ENCODE measurements around the gene GART.
A peak's percentile ranks its signal among the peaks of the same experiment; 100 is the strongest.

DNA sequence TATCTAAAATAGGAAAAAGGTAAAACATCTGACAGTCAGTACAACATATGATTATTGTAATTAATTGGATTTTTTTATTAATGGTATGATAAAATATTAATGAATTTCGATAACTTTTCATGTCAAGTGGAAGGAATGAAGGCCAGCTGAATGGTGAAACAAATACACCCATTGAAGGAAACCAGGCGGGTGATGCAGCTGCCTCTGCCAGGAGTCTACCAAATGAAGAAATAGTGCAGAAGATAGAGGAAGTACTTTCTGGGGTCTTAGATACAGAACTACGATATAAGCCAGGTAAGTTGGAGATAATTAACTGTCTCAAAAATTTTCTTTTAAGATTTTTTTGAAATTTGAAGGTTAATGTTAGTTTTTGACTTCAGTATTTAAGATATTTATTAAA lies 4.2 kb upstream of the GART start:
- TF ChIP-seq, protein P1, sequence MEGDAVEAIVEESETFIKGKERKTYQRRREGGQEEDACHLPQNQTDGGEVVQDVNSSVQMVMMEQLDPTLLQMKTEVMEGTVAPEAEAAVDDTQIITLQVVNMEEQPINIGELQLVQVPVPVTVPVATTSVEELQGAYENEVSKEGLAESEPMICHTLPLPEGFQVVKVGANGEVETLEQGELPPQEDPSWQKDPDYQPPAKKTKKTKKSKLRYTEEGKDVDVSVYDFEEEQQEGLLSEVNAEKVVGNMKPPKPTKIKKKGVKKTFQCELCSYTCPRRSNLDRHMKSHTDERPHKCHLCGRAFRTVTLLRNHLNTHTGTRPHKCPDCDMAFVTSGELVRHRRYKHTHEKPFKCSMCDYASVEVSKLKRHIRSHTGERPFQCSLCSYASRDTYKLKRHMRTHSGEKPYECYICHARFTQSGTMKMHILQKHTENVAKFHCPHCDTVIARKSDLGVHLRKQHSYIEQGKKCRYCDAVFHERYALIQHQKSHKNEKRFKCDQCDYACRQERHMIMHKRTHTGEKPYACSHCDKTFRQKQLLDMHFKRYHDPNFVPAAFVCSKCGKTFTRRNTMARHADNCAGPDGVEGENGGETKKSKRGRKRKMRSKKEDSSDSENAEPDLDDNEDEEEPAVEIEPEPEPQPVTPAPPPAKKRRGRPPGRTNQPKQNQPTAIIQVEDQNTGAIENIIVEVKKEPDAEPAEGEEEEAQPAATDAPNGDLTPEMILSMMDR (IDR thresholded peaks at IDR 0.05; ENCODE audit: insufficient read depth, low read length): no peak
- TF ChIP-seq SPI1 (IDR thresholded peaks at IDR 0.05; ENCODE audit: borderline replicate concordance, low read depth): peak; percentile 30; the same call in 1 of the 2 replicates

Measured in HL-60 (cell line).